ENCODE results near the gene ACO1.

The ACO1 gene

DNA sequence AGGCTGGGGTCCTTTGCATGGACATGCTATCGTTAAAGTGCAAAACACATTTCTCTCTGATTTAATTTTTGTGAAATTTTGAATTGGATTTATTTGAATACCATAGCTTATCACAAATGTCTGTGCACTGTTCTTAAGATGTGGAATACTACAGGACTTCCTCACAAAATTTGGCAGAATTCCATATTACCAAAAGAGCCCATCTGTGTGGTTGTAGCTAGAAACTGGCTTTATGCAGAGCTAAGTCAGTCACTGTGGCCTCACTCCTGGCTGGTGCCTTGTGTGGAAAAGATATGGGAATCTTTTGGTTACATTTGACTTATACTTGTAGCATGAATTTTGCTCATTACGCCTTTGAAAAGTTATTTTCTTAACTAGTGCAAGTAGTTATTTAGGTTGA, 35.5 kb downstream of the ACO1 start:
- DNase-seq, result no peak

GRCh38 chr9:32422237-32422806, 37.9 kb downstream of the ACO1 start:
- DNase-seq, result no peak

DNA sequence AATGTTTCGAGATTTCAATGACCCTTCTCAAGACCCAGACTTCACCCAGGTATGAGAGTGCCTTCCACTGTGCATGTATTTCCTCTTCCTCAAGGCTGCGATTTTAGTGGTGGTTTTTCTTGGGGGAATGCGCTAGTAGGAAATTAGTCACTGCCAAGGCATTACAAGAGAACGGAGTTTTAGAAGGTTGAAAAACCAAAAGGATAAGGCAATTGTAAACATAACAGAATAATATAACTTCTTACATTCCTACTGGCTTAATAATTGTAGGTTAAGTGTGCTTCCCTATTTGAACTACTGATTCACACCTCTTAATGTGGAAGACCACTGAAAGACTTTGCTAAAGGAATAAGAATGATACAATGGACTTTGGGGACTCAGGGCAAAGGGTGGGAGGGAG, 38.9 kb downstream of the ACO1 start:
- DNase-seq, result no peak

- no peak for DNase-seq
Measured at GRCh38 chr9:32424616-32425015, 40.2 kb downstream of the ACO1 start.

DNA sequence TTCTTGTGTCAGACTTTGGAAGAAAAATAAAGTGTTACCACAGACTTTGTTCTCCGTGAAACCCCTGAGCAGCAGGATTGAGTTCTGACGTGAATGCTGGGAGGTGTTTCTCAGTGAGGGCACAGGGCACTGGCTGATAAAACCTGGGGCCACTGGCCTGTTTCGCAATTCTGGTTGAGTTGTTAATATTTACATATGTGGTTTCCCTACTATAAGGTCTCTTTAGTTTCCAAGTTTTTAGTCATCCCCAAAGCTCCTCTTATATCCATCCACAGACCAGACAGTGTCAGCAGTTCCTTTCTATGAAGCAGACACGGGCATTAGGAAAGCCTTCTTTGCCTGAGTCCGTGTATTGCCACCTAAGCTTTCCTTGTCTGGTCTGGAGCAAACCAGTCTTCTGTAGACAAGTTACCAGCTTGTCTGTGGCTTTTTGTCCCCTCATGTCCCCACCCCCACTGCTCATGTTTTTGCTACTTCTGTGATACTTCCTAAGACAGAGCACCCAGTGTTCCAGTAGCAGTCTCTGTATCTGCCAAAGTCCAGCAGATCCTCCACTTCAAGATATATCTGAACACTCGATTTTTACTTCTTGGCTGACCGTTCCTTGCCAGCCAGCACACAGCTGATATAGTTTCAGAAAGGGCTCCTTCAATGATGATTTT, 42.0 kb downstream of the ACO1 start:
- DNase-seq, result peak in 25 of 51 donors; percentile 4 to 58 (median 15)

DNA sequence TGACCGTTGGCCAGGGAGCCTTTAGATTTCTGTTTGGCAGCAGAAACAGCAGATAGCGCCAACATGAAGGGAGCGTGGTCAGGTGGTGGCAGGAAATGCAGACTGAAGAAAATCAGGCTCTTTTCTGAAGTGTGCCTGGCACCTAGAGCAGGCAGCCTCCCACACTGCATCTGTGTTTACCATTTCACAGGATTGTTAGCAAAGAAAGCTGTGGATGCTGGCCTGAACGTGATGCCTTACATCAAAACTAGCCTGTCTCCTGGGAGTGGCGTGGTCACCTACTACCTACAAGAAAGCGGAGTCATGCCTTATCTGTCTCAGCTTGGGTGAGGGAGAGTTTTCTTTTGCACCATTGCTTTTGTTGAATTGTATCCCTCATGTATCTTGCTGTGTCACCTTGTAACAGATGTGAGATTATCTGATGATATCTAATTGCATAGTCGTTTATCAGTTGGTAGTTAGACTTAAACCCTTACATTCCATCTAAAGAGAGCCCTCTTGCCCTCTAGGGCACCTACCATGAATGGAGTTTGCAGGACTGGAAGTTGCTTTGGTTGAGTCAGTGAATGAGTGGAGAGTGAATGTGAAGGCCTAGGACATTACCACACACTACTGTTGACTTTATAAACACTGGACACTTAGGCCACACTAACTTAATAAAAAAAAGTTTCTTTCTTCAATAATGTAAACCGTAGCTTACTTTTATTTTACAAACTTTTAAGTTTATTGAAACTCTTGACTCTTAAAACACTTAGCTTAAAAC, 42.8 kb downstream of the ACO1 start:
- peak in 3 of 51 donors; percentile 13 to 38 (median 21) for DNase-seq

DNA sequence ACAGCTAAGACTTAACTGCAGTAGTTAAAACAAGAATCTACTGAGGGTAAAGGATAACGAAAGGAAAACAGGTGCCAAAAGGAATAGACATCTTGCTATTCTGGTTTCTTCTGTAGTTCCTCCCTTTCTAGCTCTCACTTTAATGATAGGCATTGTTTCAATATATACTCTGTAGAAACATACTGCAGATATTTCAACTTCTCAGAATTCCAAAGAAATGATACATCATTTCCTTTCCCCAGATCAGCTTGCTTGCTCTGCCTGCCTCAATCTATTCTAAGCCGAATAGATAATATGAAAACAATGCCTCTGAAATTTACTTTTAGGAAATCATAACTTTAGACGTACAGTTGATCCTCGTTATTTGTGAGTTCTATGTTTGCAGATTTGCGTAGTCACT, 46.3 kb downstream of the ACO1 start:
- no peak for DNase-seq

- no peak for DNase-seq
Measured at GRCh38 chr9:32431196-32431595, 46.8 kb downstream of the ACO1 start.

DNA sequence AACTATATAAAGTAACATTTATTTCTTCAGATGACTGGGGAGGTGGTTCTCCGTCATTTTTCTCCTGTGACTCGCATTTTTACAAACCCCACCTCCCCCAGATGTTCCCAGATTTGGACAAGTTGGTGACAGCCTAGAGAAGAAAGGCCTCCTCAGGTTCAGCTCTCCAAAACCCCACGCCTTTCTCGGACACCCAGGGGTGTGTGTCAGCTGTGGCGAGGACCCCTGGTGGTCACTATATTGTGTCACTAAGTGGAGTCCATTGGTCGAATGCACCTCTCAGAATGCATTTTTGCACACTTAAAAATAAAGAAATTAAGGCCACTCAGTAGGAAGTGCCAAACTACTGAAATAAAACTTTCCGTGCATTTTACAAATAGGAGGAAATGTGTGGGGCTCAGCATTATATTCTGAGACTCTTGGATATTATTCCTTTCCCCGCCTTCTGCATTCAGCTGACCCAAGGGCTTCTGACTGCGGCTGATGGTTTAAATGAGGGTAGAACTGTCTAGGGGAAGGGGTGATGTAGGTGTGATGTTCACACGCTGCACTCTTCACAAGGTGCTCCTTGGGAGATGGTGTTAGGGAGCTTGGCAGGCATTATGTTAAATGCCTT, 47.6 kb downstream of the ACO1 start:
- peak in 5 of 51 donors; percentile 3 to 20 (median 10) for DNase-seq

GRCh38 chr9:32434892-32435291, 50.4 kb downstream of the ACO1 start:
- no peak for DNase-seq

DNA sequence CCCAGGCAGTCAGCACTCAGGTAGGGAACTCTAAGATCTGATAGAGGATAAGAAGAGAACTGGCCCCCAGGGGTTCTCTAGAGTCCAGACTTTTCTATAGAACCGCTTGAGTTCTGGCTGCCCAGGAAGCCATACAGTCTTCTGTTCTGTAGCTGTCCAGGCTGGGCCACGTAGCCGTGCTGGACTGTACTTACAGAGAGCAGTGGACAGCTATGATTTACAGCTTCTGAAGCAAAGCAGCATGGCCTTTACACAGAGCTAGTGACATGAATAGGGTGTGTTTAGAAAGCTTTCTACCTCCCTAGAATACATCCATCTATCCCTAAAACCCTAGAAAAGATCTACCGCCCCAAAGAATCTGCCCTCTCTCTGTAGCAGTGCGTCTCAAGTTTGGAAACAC, 57.2 kb downstream of the ACO1 start:
- DNase-seq, result no peak

DNA sequence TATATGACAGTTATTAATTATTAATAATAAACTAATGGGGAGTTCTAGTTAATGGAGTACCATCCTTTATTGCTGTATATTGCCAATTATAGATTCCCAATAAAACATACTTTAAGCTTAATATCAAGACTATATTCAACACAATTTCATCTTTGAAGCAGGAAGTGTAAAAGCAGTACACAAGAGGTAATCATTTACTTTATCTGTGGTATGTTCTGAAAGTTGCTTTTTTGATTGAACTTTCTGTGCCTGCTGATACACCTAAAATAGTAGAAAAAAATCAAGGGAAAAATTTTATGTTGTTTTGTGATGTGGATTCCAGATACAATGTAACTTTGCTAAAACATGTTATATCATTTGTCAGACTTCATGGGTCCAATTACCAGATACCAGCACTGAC, 58.0 kb downstream of the ACO1 start:
- no peak for DNase-seq

DNA sequence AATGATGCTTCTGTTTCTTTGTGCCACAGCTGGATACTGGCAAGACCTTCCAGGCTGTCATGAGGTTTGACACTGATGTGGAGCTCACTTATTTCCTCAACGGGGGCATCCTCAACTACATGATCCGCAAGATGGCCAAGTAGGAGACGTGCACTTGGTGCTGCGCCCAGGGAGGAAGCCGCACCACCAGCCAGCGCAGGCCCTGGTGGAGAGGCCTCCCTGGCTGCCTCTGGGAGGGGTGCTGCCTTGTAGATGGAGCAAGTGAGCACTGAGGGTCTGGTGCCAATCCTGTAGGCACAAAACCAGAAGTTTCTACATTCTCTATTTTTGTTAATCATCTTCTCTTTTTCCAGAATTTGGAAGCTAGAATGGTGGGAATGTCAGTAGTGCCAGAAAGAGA, 65.5 kb downstream of the ACO1 start:
- DNase-seq, result no peak

DNA sequence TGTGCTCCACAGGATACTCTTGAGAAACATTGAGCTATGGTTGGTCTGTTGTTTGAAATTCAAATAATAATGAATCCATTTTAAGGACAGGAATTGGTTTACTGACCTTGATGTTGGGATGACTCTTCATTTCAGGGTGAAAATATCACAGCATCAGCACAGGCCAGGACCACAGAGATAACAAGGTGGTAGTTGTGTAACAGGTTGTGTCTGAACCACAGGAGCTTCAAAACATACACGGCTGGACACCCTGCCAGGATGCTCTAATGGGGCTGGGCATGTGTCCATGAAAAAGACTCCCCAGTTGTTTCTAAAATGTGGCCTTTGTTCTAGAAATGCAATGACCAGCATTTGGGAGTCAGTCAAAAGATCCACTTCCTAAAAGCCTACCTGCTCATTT, 69.8 kb downstream of the ACO1 start:
- no peak for DNase-seq

GRCh38 chr9:32455738-32456137, 71.3 kb downstream of the ACO1 start:
- no peak for DNase-seq

DNA sequence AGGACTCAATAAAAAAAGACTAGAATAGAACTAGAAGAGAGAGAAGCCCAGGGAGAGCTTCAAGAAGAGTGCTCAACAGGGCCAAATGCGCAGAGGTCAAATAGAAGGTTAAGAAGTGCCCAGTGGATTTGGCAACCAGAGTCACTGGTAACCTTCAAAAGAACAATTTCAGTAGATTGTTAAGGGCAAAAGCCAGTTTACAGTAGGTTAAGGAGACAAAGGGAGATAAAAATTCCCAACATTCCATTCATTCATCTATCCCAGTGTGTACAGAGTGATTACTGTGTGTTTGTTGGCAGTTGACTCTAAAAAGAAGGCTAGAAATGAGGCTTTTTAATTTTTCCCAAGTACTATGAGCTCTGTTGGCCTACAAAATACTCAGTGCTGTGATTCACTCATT, 72.1 kb downstream of the ACO1 start:
- no peak for DNase-seq

DNA sequence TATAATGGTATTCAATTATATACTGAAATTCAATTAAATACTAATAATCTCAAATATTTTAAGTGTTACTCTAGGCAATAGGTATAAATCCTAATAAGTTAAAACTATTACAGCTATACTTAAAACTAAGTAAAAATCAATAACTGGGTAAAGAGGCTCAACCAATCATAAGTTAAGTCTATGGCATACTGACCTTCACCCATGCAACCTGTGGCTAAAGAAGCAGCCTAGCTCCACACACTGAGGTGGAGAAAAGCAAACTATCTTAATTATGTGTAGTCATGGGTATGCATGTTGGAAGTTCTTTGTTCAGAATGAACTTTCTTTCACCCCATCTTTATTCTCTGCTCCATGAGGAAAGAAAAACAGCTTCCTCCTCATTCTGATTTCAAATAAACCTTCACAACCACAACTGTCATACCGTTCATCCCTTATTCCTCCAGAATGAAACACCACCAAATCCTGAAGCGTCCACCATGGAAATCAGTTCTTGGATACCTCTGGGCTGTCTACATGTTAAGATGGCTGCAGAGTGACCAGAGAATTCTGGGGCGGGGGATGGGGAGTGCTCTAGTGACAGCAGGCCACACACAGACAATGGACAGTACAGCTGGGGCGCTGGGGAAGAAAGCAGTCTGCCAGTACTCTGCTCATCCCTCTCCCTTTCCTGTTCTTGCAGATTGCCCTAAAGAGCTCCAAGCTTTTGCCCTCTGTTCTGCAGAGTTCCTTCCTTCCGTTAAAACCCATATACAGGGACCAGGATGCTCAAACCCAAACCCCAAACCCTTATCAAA, 79.3 kb downstream of the ACO1 start:
- peak in 1 of 51 donors; percentile 7 for DNase-seq

DNA sequence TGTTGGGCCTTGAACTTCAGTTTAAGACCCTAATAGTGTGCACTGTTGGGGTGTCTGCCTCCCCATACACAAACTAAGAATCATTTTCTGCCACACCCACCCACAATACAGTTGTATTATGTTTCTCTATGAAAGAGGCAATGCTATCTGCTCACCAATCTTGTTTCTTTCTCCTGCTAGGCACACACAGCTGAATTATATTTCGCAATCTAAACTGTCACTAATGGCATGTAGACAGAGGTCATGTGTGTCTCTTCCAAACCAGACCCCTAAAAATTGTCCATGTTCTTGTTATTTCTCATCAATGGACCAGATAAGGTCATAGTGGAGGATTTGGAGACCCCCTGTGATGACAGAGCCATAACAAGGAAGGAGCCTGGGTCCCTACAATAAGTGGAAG, 84.3 kb downstream of the ACO1 start:
- DNase-seq, result no peak

- DNase-seq, result no peak
Measured at GRCh38 chr9:32472344-32472743, 87.9 kb downstream of the ACO1 start.

DNA sequence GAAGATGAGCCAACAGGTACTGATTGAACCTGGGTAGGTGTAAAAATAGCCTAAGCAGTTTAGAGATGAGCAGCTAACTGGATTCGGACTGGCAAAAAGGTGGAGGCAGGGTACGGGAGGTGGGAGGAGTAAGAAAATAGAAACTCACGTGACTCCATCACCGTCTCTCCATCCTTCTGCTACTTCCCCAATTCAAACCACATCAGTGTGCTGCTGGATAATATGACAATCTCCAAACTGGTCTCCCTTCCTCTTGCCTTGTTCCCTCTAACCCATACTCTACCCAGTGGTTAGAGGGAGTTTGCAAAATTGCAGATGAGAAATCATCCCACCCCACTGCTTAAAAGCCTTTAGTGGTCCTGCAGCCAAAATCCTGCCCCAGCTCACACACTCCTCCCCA, 98.9 kb downstream of the ACO1 start:
- DNase-seq, result no peak

DNA sequence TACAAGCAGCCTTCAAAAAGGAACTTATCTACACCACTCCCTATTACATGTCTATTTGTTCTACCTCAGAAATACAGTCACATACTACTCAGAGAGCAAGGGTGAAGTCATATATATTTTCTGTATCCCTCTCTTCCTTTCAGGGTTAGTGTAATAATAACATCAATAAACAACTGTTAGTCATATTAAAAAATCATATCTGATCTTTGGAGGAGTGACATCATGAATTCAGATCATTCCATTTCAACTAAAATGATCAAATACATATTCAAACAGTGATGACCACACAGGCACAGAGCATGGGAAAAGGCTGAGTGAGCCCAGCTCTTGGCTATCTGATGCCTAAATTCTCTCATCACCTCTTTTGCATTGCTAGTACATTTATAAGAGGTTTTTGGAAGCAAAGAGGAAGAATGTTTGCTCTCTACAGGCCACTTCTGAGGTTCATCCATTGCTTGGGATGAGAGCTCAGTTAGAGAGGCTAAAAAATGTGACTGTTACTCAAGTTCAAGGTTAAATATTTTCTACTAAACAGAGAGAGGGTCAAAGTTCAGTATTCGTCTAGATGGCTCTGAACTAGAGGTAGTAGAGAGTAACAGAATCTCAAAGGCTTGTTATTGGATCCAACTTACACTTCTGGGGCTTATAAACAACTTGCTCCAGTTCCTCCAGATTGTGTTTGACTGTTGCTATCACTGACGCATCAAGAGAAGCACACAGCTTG, 102.6 kb downstream of the ACO1 start:
- no peak for DNase-seq
